ENCODE results near the gene GRAP2. TPM values are rescaled to one million over a fixed set of nuclear protein-coding genes. Genes with fewer than 3 reads are reported as not detected.

Gene GRAP2
- total and polyA plus RNA-seq, 2 donors (not counting 3 experiments of a cell fraction or from before 2014, with no cell fraction given): 0.04 TPM; not detected in 1

- dilution Hi-C loops (cut with MboI; ENCODE audit: extremely low pct_ligation_motif_present, low sequenced_read_pairs) (no loop called here), intact Hi-C loops (cut with micrococcal nuclease) (no loop called here)
- H2AFZ ChIP-seq (ENCODE audit: low read depth, low read length): no peak overlapping the region
- BruUV-seq (replicated peaks): no TSS peak
- H3K4me3 ChIP-seq (replicated peaks in 1 of 3; ENCODE audit: insufficient read depth in 1 of 3, low read depth in 1 of 3, low read length in 3 of 3): no peak overlapping the region
- H3K9ac ChIP-seq (replicated peaks; ENCODE audit: extremely low read depth, insufficient read depth, low read length): no peak overlapping the region
- H3K4me1 ChIP-seq (ENCODE audit: control insufficient read depth, extremely low read depth, insufficient read depth, low read length): no peaks in the 10 kb centered on the region
- POLR2A ChIA-PET: no interaction called here
- no peaks in the 10 kb centered on the region for H3K79me2 ChIP-seq (ENCODE audit: control insufficient read depth, insufficient read depth, low read length)
- CTCF ChIA-PET: interaction anchor here (1.2 kb wide), 1 partner anchor 73 kb away, joined by 3 read pairs; no protein-coding TSS in a partner anchor
- no peaks in the 10 kb centered on the region for H3K36me3 ChIP-seq (ENCODE audit: control insufficient read depth in 2 of 2, extremely low read depth in 1 of 2, insufficient read depth in 2 of 2, low read length in 2 of 2)
- H4K20me1 ChIP-seq (replicated peaks; ENCODE audit: control insufficient read depth, extremely low read depth, insufficient read depth, low read length): no peaks in the 10 kb centered on the region
- no peak overlapping the region for H3K4me2 ChIP-seq (ENCODE audit: insufficient read depth, low read length)
- no peak for TF ChIP-seq JUN (IDR thresholded peaks at IDR 0.05; ENCODE audit: borderline replicate concordance, insufficient read depth, insufficient read length, low read depth)
- no peak for TF ChIP-seq MAX (IDR thresholded peaks at IDR 0.05; ENCODE audit: insufficient read depth, insufficient read length)
- no peak for TF ChIP-seq POLR2AphosphoS5 (IDR thresholded peaks at IDR 0.05; ENCODE audit: insufficient read depth, low read depth, low read length)
- TF ChIP-seq GATA2 (IDR thresholded peaks at IDR 0.05; ENCODE audit: insufficient read depth, insufficient read length, low read depth, low read length): no peak
- no peak for TF ChIP-seq POLR2A (IDR thresholded peaks at IDR 0.05; ENCODE audit: low read depth, low read length)
- TF ChIP-seq FOS (IDR thresholded peaks at IDR 0.05; ENCODE audit: borderline replicate concordance, insufficient read depth, low read length): no peak
- H3K9me3 ChIP-seq (replicated peaks; ENCODE audit: control insufficient read depth, insufficient read depth, low read length): no peaks in the 10 kb centered on the region
- FAIRE-seq (no peak), DNase-seq (ENCODE audit: low read depth, low spot score) (no peak)
- H3K9me1 ChIP-seq (replicated peaks; ENCODE audit: control insufficient read depth, extremely low read depth, insufficient read depth, low read length): no peaks in the 10 kb centered on the region
- peaks cover 3% of the 10 kb centered on the region in 2 experiments for H3K27me3 ChIP-seq (ENCODE audit: control insufficient read depth in 2 of 2, insufficient read depth in 2 of 2, low read length in 2 of 2)
- H3K27ac ChIP-seq (ENCODE audit: insufficient read depth, low read depth, low read length): no peak overlapping the region
Measured at GRCh38 chr22:39952347-39952746, 51.5 kb downstream of the GRAP2 start.

- H3K36me3 ChIP-seq (ENCODE audit: control insufficient read depth in 2 of 2, extremely low read depth in 1 of 2, insufficient read depth in 2 of 2, low read length in 2 of 2): no peaks in the 10 kb centered on the region
- no peak overlapping the region for H3K4me3 ChIP-seq (replicated peaks in 1 of 3; ENCODE audit: insufficient read depth in 1 of 3, low read depth in 1 of 3, low read length in 3 of 3)
- FAIRE-seq (no peak), DNase-seq (ENCODE audit: low read depth, low spot score) (no peak)
- H3K27ac ChIP-seq (ENCODE audit: insufficient read depth, low read depth, low read length): no peak overlapping the region
- POLR2A ChIA-PET: no interaction called here
- H2AFZ ChIP-seq (ENCODE audit: low read depth, low read length): no peak overlapping the region
- no peak overlapping the region for H3K9ac ChIP-seq (replicated peaks; ENCODE audit: extremely low read depth, insufficient read depth, low read length)
- H3K27me3 ChIP-seq (ENCODE audit: control insufficient read depth in 2 of 2, insufficient read depth in 2 of 2, low read length in 2 of 2): peaks cover 2% of the 10 kb centered on the region in 2 experiments
- no peaks in the 10 kb centered on the region for H3K9me1 ChIP-seq (replicated peaks; ENCODE audit: control insufficient read depth, extremely low read depth, insufficient read depth, low read length)
- dilution Hi-C loops (cut with MboI; ENCODE audit: extremely low pct_ligation_motif_present, low sequenced_read_pairs) (no loop called here), intact Hi-C loops (cut with micrococcal nuclease) (no loop called here)
- CTCF ChIA-PET: interaction anchor here (1.0 to 1.4 kb wide), 3 partner anchors 10 to 72 kb away, joined by 3 to 5 read pairs (median 3); no protein-coding TSS in a partner anchor
- no peaks in the 10 kb centered on the region for H3K9me3 ChIP-seq (replicated peaks; ENCODE audit: control insufficient read depth, insufficient read depth, low read length)
- H3K79me2 ChIP-seq (ENCODE audit: control insufficient read depth, insufficient read depth, low read length): no peaks in the 10 kb centered on the region
- BruUV-seq (replicated peaks): no TSS peak
- no peak overlapping the region for H3K4me2 ChIP-seq (ENCODE audit: insufficient read depth, low read length)
- no peaks in the 10 kb centered on the region for H4K20me1 ChIP-seq (replicated peaks; ENCODE audit: control insufficient read depth, extremely low read depth, insufficient read depth, low read length)
- no peak for TF ChIP-seq FOS (IDR thresholded peaks at IDR 0.05; ENCODE audit: borderline replicate concordance, insufficient read depth, low read length)
- TF ChIP-seq POLR2A (IDR thresholded peaks at IDR 0.05; ENCODE audit: low read depth, low read length): no peak
- no peak for TF ChIP-seq JUN (IDR thresholded peaks at IDR 0.05; ENCODE audit: borderline replicate concordance, insufficient read depth, insufficient read length, low read depth)
- H3K4me1 ChIP-seq (ENCODE audit: control insufficient read depth, extremely low read depth, insufficient read depth, low read length): no peaks in the 10 kb centered on the region
Measured at GRCh38 chr22:39953101-39953500, 52.2 kb downstream of the GRAP2 start.

All from endothelial cell of umbilical vein (primary cell).